Right hindlimb (tissue), 1 donor: ENCODE results near the gene LY6G5C.
"Not testable (repeated sequence)": the region's sequence is repeated elsewhere in the genome, so short reads cannot be mapped to it uniquely, and the experiment has no call there.

ENCODE experiments used
- DNase-seq: peaks from one replicate; pipeline ENCODE4 v3.0.0-alpha.2; 2018

LY6G5C gene

DNA sequence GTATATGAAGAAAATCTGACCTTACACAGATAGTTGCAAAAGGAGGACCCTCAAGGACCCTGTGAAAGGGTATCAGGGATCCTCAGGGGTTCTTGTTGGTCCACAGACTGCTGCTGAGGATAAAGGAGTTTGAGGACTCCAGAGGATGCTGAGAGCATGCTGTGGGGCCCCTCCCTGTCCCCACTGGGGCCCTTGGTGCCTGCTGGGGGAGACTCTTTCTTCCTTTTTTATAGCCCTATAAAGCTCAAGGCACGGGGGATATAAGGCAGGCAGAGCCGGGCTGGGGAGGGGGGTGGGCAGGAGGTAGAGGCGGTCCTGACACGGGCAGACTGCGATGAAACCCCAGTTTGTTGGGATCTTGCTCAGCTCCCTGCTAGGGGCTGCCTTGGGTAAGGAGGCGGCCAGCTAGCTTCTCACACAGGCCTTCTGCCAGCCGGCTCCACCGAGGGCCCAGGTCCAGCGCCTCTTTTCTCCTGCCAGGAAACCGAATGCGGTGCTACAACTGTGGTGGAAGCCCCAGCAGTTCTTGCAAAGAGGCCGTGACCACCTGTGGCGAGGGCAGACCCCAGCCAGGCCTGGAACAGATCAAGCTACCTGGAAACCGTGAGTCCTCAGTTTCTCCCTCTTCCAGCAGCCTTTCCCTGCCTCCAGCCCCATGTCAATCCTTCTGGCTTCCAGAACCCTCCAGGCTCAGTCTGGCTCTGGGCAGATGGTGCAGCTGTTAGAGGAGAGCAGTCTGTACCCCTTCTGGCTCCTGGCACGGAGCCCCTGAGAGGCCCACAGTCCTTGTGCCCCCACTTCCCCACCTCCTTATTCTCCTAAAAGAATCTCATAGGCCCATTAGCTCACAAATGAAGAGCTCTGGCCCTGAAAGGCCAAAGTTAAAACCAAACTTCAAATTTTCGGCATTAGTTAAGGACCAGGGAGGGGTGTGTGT, 34.4 kb upstream of the LY6G5C start, which contains the start of gene LY6G6D:
Gene LY6G6D (plus strand): TSS at position 327 of the 937 bp plus-strand sequence. CDS start 8 bp downstream, at position 335.
- DNase-seq = peak; percentile 49

DNA sequence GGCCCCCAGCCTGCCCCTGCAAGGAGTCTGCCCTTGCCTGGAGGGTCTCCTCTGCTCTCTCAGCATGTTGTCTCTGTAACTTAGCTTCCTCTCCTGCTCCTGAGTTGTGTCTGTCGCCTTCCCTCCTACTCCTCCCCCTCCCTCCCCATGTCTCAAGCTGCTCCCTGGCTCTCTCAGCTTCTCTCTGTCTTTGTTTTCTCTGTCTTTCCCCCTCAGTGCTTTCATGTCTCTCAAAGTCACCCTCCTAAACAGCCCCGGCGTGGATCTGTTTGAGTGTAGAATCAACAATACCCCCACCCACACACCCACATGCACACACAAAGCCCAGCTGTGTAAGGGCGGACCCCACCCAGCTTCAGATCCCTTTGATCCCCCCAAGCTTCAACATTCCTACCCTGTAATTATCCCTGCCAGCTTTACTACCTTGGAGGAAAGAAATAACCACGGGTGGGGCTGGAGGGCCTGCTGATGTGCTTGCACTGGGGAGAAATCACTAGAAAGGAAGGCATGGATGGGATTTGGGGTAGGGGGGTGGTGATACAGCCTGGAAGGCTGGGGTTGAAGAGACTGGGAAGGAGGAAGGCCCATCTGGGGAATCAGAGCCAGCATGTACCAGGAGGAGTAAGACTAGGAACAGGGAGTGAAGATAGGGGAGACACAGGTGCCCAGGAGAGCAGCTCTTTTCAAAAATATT, 33.3 kb upstream of the LY6G5C start:
- DNase-seq = no peak

DNA sequence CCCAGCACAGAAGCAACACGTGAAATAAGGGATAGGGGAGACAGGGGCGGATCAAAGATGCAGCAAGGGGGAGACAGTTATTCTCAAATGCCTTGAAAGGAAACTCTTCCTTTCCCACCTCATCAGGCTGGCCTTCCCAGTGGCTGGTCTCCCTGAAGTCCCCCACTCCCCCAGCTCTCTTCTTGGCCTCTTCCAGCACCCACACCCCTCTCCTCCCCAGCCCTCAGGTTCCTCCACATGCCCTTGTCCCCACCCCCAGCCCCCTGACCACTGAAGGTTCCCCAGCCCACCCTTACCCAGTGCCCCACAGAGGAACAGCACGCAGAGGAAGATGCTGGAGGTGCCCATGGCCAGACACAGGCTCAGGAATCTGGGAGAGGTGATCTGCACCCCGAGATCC, 32.6 kb upstream of the LY6G5C start:
- DNase-seq = no peak

DNA sequence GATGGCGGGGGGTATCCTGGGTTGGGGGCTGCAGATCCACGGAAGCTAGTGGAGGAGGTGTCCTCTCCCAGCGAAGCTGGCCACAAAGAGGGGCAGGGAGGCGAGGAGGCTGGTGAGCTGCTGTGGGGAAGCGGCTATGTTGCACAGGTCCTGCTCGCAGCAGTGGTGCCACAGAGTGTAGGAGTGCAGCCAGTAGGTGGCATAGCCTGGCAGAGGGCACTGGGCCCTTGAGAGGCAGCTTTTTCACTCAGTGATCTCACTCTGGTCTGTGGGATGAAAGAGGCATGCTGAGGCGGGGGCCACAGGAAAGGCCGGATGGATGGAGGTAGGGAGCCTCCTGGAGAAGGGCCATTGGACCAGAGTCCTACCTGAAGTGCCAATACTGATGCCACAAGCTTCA, 31.4 kb upstream of the LY6G5C start:
- DNase-seq = no peak

DNA sequence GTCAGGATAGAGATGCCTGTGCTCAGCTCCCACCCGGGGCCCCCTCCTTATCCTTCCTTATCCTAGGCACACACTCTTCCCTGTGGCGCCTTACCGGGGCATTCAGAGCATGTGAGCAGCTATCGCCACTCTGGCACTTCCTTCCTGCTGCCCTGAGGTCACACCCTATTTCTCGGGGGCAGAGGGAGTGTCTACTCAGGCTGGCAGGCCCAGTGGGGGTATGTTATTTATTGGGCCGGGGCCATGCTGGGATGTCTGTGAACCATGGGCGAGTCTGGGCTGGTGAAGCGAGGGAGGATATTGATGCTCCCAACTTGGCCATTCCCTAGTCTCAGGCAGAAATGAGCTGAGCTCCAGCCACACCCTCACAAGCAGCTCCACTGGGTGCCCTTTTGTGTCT, 30.4 kb upstream of the LY6G5C start:
- DNase-seq = no peak

DNA sequence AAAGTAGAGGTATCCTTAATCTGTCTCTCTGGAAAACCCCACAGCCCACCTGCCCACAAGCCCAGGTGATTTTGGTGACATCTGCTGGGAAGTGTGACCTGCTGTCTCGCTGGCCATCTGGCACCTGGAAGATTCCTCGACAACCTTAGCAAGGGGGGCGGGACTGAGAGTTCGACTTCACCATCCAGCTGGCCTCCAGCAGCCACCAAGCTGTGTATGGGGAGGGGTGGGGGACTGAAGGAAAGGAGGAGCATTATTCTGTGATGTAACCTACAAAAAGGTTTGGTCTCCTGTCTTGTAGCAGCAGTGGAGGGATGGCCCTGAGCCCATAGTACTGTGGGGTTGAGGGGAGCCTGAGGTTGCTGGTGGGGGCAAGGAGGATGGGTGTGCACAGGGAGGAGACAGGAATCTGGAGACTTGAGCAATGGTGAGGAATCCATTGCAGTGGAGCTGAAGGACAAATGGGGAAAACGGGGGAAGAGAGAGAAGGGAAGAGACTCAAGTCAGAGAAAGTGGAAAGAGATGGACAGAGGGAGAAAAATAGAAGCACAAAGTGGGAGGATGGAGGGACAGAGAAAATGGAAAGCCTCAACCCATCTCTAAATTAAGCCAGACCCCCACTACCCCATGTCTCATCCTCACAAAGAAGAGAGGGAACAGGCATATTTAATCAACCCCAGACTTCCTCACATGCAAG, 29.8 kb upstream of the LY6G5C start:
- DNase-seq = no peak

DNA sequence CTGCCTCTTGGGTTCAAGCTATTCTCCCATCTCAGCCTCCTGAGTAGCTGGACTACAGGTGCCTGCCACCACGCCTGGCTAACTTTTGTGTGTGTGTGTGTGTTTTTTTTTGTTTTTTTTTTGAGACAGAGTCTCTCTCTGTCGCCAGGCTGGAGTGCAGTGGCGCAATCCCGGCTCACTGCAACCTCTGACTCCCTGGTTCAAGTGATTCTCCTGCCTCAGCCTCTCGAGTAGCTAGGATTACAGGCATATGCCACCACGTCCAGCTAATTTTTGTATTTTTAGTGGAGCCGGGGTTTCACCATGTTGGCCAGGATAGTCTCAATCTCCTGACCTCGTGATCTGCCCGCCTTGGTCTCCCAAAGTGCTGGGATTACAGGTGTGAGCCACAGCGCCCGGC, 28.3 kb upstream of the LY6G5C start:
- not testable (repeated sequence) for DNase-seq

DNA sequence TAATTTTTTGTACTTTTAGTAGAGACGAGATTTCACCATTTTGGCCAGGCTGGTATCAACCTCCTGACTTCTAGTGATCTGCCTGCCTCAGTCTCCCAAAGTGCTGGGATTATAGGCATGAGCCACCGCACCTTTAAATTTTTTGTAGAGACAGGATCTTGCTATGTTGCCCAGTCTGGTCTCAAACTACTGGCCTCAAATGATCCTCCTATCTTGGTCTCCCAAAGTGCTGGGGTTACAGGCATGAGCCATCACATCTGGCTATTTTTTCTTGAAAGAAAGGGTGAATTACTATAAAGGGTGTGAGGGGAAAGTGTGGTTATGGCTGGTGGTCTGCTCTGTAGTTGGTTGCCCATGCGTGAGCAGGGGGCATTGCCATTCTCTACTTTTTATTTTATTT, 27.4 kb upstream of the LY6G5C start:
- no peak for DNase-seq

DNA sequence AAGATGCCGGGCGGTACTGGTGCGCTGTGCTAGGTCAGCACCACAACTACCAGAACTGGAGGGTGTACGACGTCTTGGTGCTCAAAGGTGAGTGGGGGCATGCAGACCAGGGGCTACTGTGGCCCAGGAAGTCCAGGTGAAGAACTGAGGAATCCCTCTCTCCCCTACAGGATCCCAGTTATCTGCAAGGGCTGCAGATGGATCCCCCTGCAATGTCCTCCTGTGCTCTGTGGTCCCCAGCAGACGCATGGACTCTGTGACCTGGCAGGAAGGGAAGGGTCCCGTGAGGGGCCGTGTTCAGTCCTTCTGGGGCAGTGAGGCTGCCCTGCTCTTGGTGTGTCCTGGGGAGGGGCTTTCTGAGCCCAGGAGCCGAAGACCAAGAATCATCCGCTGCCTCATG, 26.8 kb upstream of the LY6G5C start:
- no peak for DNase-seq

DNA sequence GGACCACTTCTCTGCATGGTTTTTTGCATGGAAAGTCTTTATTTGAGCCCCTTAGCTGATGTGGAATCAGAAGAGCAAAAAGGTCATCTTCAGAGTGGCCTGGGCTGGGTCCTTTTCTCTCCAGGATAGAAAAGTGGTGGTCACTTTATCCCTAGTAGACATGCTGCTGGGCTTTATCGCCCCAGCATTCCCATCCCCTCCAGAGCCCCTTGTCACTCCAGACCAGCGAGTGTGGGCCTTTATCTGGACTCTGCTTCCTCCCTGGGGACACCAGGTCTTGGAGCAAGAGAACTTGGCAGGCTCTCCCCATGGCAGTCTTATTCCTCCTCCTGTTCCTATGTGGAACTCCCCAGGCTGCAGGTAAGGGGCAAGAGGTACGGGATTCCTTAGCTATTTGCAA, 25.7 kb upstream of the LY6G5C start, which contains the start of gene LY6G6F:
Gene LY6G6F (plus strand): TSS at position 268 of the 400 bp plus-strand sequence. CDS start 41 bp downstream, at position 309.
- DNase-seq = no peak

DNA sequence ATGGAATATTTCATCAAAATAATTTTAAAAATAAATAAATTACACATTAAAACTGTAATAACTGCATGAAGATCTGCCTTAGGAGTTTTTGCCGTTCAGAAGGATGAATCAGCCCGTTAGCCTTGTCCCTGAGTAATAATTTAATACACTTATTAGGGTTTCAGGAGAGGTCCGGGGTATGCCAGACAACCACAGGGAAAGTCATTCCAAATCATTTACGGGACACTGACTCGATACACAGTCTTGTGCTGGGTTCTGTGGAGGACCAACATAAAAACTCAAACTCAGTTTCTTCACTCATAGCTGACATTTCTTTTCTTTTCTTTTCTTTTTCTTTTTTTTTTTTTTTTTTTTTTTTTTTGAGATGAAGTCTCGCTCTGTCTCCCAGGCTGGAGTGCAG, 25.1 kb upstream of the LY6G5C start:
- no peak for DNase-seq

DNA sequence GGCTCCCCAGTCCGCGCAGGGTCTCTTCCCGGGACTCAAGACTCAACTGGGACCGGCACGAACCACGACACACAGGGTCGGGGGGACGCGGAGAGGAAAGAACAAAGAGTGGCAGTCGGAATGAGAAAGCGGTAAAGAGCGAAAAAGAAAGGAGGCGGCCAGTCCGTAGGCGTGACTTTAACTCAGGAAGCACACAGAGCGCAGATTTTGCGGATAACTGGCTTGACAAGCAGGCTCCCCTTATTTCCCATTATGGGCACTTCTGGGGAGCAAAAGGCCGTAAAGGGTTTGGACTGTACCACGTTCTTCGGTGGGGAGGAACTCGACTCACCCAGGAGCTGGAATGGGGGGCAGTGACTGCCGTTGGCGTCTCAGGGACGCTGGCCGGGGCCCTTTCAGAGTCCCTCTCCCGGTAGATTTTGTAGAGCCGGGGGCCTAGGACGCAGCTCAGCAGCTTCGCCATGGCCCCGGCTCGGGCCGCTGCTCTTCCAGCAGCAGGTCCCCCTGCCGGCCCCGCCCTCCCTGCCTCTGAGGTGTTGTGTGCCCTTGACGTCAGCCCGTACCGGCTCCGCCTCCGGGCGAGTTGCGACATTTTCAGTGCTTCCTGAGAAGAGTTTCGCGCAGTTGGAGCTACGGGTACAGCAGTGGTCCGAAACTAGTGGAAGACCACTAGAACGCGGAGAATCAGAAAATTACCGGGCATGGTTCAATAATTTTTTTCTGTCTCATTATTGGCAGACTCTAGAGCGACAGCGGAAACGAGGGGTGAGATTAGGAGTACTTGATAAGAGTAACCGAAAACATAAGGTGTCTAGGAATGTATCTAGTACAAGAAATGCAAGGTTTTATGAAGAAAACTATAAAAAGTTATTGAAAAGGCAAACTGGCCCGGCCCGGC, 22.2 kb upstream of the LY6G5C start, which contains the start of gene ABHD16A:
Gene ABHD16A (minus strand): TSS at position 506 of the 898 bp plus-strand sequence. CDS start 43 bp downstream, at position 463.
- DNase-seq = peak; percentile 99

DNA sequence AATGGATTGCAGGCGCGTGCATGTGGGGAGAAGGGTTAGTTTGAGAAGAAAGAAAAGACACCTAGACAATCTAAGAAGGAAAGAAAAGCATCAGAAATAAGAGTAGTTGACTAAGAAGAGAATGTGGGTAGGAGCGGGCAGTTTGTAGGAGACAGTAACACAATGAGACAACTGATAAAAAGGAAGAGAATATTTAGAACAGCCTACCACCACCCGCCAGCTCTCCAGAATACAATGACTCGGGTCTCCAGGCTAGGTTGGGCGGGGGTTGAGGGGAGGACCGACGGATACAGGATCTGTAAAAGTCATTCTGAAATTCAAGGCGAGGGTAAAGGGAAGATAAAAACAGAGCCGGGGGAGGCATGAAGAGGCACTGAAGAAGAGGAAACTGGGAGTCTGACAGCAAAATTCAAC, 21.5 kb upstream of the LY6G5C start:
- DNase-seq = no peak

DNA sequence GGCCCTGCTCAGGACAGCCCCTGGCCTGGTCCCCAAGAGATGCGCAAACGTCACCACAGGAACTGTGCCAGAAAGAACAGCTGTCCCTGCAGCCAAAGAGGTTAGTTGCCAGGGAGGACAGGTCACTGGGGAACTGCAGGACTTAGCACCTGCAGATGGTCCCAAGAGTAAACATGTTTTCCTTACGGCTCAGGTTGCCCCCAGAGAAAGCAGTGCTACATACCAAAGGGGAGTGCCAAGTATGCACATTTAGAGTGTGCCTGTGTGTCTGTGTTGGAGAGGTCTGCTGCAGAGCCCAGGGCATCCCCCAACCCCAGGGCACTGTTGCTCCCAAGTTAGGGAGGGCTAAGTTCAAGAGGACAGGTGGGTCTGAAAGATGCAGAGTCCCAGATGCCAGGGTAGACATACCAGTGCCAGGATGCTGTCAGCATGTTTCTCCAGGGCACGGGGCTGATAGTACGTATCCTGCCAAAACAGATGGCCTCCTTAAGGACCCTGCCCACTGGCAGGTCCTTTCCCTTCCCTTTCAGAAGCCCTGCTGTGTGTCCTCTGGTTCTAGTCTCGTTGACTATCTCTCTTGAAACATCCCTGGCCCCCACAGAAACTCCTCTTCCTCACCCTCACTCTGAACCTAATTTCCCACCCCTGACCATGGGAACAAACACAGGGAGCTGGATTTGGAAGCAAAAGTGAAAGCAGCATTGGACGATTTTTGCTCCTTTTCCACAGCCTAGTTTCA, 21.0 kb upstream of the LY6G5C start:
- peak; percentile 64 for DNase-seq

DNA sequence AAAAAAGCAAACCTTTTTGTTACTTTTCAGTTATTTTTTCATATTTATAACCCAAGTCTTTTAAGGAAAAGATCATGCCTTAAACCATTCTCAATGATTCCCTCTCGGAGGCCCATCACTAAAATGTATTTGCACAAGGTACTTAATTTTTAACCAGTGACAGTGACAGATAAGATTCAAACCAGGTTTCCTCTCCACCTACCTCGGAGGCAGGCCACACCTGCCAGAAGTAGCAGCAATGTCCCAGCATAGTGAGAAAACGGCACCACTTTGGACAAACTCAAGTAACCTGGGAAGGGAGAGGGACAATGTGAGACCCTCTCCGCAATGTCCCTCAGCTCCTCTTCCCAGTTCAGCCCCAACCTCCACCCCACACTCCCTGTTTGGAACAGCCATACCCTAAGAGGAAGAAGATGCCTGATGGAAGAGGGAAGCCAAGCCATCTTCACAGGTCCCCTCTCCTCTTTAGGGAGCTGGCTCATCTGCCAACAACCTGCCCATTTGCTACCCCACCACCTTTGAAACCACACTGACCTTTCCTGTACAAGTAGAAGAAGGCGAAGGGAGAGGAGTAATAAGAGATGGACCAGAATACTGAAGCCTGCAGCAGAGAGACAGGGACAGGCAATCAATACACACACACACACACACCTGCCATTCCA, 20.0 kb upstream of the LY6G5C start:
- DNase-seq = no peak

DNA sequence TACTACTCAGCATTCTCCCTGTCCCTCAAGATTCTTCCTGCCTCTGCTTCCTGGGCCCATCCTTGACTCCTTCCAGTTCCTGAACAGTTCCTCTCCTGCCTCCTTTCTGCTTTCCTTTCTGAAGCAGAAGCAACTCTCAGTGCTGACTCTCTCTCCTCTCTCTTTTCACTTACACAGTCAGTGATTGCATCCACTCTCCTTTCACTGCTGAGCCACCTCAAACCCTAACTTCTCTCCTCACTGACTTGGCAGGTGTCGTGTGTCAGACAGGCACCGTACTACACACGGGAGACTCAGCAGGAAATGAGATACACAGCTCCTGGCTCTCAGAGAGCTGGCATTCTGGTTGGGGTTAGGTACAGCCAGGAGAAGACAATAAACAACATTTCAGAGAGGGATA, 16.7 kb upstream of the LY6G5C start:
- no peak for DNase-seq

DNA sequence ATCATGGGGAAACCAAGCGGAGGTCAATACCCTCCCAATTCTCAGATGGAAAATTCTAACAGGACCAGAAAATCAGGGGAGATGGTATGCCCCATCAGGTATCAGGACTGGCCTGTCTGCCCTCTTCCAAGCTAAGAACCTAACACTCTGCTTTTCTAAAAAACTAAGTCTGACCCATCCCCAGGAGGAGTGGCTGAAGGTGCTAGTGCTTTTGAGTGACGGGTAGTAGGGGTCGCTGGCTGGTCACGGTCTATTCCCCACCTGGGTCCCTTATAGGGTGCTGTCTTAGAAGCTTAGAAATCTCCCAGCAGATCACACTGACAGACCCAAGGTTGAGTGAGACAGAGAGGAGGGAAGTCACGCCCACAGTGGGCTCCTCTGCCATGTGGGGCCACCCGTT, 12.7 kb upstream of the LY6G5C start:
- DNase-seq = no peak

DNA sequence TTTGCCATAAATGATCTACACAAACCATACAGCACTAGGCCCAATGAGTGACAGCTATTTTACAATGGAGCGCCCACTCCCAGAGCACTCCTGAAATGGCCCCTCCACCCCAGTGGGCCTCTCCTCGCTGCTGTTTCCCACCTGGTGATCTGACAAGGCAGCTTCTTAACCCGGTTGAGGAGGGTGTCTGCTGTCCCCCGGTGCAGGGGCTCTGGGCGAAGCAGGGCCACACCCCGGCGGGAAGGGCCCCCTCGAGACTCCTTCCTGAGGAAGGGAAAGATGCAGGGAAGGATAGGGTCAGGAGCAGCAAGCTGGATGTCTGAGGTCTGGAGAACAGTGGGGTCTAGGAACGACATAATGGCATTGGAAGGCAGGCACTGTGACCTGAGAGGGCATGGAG, 12.0 kb upstream of the LY6G5C start:
- no peak for DNase-seq

DNA sequence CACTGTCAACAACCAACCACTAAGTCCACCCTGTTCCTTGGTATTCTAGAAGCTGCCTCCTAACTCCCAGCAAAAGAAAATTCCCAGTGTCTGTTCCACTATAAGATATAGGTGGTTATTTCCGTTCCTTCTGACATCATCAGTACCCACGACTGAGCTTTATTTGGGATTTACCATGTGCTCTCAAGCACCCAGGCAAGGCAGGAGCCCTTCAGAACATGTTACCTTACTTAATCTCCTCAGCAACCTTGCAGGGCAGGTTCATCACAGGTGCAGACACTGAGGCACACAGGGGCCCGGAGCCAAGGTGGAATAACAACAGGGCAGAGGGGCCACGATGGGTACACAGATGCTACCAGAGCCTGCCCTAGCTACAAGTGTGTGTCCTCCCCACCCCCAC, 11.5 kb upstream of the LY6G5C start:
- no peak for DNase-seq

DNA sequence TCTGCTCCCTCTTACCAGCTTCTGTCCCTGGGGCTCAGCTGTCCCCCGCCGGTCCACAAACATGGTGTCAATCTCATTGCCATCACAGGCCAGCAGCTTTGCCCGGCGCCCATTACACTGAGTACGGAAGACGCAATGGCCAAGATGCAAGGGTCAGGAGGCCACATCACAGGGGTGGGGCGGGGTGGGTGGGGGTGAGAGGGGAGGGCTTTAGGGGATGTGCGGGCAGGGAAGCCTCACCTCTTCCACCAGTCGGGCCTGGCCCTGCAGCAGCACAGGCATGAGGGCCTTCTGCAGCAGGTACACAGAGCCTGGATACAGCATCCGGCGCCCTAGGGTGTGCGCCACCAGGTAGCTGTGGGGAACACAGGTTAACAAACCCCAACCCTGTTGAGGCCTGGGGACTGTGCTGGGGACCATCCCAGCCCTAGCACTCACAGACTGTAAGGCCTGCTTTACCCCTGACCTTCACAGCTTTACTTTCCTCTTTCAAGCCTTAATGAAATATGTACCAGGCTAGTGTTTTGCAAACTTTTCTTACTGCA, 10.8 kb upstream of the LY6G5C start:
- DNase-seq = no peak

DNA sequence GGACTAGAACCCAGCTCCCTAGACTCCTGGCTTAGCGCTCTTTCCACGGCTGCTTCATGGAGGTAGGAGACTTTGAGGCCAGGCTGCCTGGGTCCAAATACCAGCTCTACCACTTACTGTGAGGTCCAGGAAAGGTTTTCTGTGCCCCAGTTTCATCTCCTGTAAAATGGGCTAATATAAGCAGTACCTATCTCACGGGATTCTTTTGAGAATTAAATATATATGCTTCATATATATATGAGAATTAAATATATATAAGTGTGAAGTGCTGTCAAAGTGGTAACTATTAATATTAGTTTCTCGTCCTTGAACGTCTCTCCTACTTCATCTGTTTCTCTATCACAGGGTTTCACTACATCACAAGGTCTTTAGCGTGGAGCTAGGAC, 10.2 kb upstream of the LY6G5C start:
- DNase-seq = no peak
